GM15510 (cell line): Measurements from ENCODE around the gene ZNF423.

Source experiments
- POLR2A ChIP-seq: IDR thresholded peaks from 3 replicates; pipeline ENCODE4 v1.6.1; 2011; ENCODE audit warnings: borderline replicate concordance; ENCODE audit not compliant: insufficient read length; ENCODE audit errors: extremely low read depth

ZNF423 gene

DNA sequence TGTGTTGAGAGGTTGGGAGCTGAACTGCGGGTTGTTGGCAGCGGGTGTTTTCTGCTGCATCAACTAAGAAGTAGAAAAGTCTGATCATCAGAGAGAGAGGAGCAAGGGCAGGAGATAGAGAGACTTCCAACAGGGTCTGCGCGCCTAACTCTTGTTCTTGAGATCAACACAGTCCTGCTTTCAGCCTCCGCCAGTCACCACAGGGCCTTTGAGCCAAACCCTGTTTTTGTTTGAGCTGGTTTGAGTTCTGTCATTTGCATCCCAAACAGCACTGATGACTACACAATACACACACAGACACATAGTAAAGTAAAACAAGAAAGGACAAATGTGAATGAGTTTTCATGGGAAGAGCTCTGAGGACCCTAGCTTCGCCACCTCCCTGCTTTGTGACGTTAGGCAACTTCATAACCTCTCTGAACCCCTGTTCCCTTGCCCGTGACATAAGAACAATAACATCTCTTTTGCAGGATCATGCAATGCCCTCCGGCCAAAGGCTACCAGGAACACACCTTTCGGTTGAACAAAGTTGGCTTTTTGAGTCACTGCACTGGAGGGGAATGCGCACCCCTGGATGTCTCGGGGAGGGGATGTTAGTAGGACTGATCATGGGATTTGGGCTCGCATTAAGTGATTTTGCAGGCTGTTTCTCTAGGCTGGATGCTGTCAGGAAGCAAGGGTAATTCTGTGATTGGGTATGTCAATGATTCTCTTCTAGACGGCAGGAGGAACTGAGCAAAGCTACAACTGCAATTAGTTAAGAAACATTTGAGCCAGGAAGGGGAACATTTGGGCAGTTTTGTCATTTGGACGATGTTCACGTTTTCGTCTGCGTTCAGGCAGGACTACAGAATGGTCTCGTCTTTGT is 390.0 kb downstream of the ZNF423 start:
- TF ChIP-seq POLR2A, result no peak

- no peak for TF ChIP-seq POLR2A
Observed at GRCh38 chr16:49464877-49465504, 390.9 kb downstream of the ZNF423 start.

DNA sequence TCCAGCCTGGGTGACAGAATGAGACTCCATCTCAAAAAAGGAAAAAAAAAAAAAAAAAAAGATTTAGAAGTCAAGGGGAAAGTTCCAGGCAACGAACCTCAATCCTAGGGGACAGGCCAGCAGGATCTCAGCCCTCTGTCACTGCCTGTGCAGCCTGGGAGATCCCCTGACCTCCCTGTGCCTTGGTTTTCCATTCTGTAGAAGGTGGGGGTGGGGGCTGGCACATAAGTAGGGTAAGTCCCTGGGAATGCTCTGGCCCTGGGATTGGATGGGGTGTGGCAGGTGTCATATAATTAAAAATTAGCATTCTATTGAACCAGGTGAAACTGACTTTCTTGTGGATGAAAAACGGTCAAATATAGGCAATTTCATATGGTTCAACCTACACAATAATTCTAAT is 391.8 kb downstream of the ZNF423 start:
- no peak for TF ChIP-seq POLR2A

DNA sequence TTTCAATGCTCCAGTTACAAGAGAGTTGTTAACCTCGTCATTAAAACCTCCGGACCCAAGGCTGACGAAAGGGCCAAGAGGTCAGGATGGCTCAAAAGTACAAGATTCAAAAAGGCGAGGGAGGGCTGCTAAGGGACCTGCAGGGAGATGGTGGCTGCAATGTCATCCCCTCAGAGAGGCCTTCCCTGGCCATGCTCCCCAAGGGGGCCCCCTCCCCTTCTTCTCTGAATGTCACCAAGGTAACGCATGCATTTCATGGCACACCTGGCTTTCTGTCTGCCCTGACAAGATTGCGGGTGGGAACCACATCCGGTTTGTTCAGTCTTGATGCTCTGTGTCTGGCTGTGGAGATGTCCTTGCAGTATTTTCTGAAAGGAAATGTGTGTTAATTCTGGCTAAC is 392.4 kb downstream of the ZNF423 start:
- TF ChIP-seq POLR2A, result no peak

- no peak for TF ChIP-seq POLR2A
Observed at GRCh38 chr16:49462989-49463371, 392.9 kb downstream of the ZNF423 start.

DNA sequence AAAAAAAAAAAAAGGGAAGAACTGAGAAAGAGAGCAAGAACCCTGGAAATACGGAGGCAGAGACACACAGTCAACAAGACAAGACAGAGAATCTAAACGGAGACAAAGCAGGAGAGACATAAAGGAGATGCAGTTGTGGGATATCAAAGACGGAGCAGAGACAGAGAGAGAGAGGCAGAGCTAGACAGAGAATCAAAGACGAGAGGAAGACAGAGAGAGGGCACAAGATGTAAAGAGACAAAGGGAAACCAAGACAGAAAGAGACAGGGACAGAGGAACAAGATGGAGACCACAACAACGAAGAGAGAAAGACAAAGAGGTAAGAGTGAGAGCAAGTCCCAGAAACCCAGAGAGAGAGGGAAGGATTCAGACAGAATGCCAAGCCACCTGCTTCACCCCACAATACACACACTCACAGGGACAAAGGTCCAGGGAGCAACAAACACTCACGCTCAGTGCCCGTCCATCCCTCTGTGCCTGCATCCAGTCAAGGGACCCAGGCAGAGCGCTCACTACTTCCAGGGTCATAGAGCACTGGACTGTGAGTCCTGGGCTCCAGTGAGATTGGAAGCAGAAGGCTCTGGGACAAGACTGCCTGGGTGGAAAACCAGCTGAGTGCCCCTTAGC is 393.4 kb downstream of the ZNF423 start:
- TF ChIP-seq POLR2A, result no peak

GRCh38 chr16:49461517-49461951 is 394.4 kb downstream of the ZNF423 start:
- TF ChIP-seq POLR2A, result no peak

DNA sequence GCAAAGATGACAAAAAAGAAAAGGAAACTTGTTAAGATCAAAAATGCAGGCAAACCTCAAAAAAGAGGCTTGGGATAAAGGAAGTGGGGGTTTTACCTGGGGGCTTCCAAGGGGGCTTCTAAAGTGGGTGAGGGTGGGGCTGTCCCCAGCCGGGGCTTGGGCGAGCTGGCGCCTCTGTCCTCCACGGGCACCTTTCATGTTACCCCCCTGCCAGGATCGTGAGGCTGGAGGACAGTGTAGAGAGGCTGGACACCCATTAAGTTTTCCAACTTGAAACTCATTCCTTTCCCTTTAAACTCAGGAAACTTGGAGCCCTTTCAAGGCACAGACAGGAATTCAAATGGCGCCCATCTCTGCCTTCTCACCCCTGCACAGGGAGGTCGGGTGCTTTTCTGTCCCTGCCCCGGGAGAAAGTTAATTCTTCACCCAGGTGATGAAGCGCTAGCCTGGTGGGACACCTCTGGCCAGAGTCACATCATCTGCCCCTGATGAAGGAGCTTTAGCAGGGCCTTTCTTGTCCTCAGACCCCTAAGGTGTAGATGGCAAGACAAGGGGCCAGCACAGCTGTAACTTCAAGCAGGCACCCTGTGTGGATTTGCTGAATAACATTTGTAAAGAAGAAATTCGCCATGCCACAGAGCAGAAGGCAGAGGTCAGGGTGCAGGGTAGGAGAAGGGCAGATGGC is 395.0 kb downstream of the ZNF423 start:
- no peak for TF ChIP-seq POLR2A

GRCh38 chr16:49459953-49460735 is 395.8 kb downstream of the ZNF423 start:
- no peak for TF ChIP-seq POLR2A

DNA sequence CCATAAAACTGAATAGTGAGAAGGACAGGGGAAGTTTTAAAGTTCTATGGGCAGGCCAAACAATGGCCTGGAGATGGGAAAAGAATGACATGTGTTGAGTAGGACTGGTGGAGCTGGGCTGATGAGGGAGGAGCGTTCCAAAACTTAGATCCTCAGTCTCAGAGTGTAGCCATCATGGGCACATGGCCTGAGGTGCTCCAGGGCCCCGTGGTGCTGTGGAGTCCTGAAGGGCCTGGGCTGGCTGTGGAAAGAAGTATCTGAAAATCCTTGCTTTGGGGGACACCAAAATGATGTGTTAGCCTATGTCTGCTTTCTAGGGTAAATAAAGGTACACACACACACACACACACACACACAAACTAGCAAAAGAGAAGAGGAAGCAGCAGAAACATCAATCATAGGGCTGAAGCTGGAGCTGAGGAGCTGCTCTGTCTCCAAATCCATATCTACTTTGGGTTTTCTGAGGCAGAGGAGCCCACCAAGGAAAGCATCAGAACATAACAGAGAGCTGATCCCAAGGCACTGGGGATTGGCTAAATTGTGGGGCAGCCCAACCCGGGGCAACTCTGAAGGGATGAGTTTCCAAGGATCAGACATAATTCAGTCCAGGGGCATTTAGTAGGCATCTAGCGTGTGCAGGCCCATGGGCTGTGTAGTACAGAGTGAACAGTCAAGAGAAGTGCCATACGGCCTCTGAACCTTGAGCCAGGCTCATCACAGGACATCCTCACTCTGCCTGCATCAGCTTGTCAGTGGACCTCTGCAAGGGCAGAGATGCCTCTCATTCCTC is 397.1 kb downstream of the ZNF423 start:
- TF ChIP-seq POLR2A, result no peak

GRCh38 chr16:49458243-49458642 is 397.7 kb downstream of the ZNF423 start:
- TF ChIP-seq POLR2A, result no peak

- TF ChIP-seq POLR2A, result no peak
Observed at GRCh38 chr16:49457196-49457595, 398.7 kb downstream of the ZNF423 start.

DNA sequence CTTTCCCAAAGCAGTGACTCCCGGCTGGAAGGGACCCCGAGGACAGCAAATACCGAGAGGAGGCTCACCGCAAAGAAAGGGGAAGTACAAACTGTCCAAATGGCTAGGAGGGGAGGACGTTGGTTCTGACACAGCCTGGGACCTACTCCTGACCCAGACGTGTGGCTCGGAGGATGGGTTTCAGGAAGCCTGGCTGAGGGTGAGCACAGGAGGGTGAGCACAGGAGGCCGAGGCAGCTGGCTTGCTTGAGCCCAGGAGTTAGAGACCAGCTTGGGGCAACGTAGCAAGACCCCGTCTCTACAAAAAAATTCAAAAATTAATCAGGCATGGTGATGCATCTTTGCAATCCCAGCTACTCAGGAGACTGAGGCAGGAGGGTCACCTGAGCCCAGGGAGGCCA is 399.1 kb downstream of the ZNF423 start:
- no peak for TF ChIP-seq POLR2A

DNA sequence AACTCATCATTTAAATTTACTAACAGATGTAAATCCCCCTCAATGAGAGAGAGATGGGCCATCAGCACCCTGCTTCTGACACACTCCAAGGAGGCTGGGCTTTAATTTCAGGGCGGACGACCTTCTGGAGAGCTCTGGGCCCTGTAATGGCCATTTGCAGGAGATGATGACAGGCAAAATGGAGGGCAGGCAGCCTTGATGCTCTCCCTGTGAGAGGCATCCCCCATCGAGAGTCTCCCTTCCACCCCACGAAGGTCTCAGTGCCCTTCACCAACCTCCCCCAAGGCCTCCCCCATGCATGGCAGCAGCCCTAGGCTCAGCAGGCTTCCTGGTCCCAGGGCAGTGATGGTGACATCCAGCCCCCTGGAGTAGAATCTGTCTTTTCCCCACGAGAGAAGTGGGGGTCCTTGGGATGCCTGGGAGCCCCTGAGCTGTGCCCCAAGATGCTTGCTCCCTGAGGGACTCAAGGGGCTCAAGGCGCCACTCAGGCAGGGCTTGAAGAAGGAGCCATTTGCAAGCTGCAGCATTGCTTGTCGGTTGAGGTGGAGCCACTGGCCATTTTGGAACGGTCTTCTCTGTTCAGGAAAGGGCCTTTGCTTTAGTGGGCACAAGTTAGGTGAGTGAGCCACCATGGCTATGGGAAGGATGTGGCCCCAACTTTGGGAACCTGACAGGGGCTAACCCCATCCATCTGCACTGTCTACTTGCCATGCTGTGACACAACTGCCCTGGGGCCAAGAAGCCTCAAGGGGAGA is 399.7 kb downstream of the ZNF423 start:
- TF ChIP-seq POLR2A, result no peak
